ENCODE measurements around the gene SLC17A4. TPM values are rescaled to one million over a fixed set of nuclear protein-coding genes. Genes with fewer than 3 reads are reported as not detected.

Gene SLC17A4
- total RNA-seq, 6 donors from 2014 or later, result not detected

- Histone ChIP-seq H3K9me3 (no peaks in the 10 kb centered on the region), H3K27me3 (no peaks in the 10 kb centered on the region), H3K4me3 (no peak overlapping the region), H3K36me3 (no peaks in the 10 kb centered on the region), H3K27ac (no peak overlapping the region), H3K4me1 (no peaks in the 10 kb centered on the region)
- WGBS, 2 donors, result 81 to 91% methylated on average over 1 of the region's 1 CpG
- TF ChIP-seq POLR2AphosphoS5 (IDR thresholded peaks at IDR 0.05) (no peak), POLR2A (IDR thresholded peaks at IDR 0.05) (no peak), CTCF (IDR thresholded peaks at IDR 0.05) (no peak), EP300 (IDR thresholded peaks at IDR 0.05) (no peak)
- no peak for ATAC-seq (ENCODE audit: low FRiP score in 2 of 2)
- DNase-seq, result no peak
Observed at GRCh38 chr6:25829375-25829774, 74.8 kb downstream of the SLC17A4 start.

- TF ChIP-seq POLR2A (IDR thresholded peaks at IDR 0.05) (no peak), CTCF (IDR thresholded peaks at IDR 0.05) (no peak), EP300 (IDR thresholded peaks at IDR 0.05) (no peak), POLR2AphosphoS5 (IDR thresholded peaks at IDR 0.05) (no peak)
- Histone ChIP-seq H3K27ac (no peak overlapping the region), H3K36me3 (no peaks in the 10 kb centered on the region), H3K4me1 (no peaks in the 10 kb centered on the region), H3K9me3 (no peaks in the 10 kb centered on the region), H3K27me3 (no peaks in the 10 kb centered on the region), H3K4me3 (no peak overlapping the region)
- no peak for DNase-seq
- 73 to 78% methylated on average over 4 of the region's 4 CpGs for WGBS, 2 donors
- ATAC-seq (ENCODE audit: low FRiP score in 2 of 2), result no peak
Observed at GRCh38 chr6:25830458-25830857, 75.9 kb downstream of the SLC17A4 start.

Other genes with a start within 250 kb of the SLC17A4 start
- under 1 TPM in 1 of 6 donors, not detected in 5; 0.24 TPM for gene SCGN, start 102.5 kb upstream of the SLC17A4 start, total RNA-seq
- not detected for gene SLC17A1, start 77.3 kb downstream of the SLC17A4 start, total RNA-seq
- under 1 TPM in 1 of 6 donors, not detected in 5; 0.40 TPM for gene SLC17A3, start 119.5 kb downstream of the SLC17A4 start, total RNA-seq
- not detected for gene SLC17A2, start 175.9 kb downstream of the SLC17A4 start, total RNA-seq
- gene TRIM38, start 208.1 kb downstream of the SLC17A4 start, total RNA-seq, result 10 to 100 TPM in 5 of 6 donors, 1 to 10 TPM in 1; 9.0 to 22.0 (median 14.7) TPM